DOHH2 (cell line): Measurements from ENCODE around the gene ARID5B.

Source experiments
- CTCF ChIP-seq: fragments of 200-600 bp; sonication (generic); IDR thresholded peaks from one replicate; pipeline ENCODE4 v1.5.1; 2014; ENCODE audit warnings: antibody characterized with exemption, mild to moderate bottlenecking, low read depth, low read length; ENCODE audit not compliant: poor library complexity, severe bottlenecking
- EZH2phosphoT487 ChIP-seq: fragments of 200-600 bp; sonication (generic); IDR thresholded peaks from 2 replicates; pipeline ENCODE4 v1.6.1; 2017; ENCODE audit warnings: borderline replicate concordance, mild to moderate bottlenecking, antibody characterized with exemption, low read length, moderate library complexity, mixed read lengths

GRCh38 chr10:61902445-61903220 is 1.1 kb downstream of the ARID5B start:
- TF ChIP-seq CTCF (peak; percentile 51), EZH2phosphoT487 (no peak)
